NOMO-1 treated with DMSO at 0.1 percent for 48 hours (cell line): Measurements from ENCODE around the gene ELL.
A peak's percentile ranks its signal among the peaks of the same experiment; 100 is the strongest.
"Not testable (repeated sequence)": the region's sequence is repeated elsewhere in the genome, so short reads cannot be mapped to it uniquely, and the experiment has no call there.

Experiments
- DNase-seq: peaks from one replicate; lab custom pipeline; 2025; ENCODE audit not compliant: unreplicated experiment; lab: John Stamatoyannopoulos, UW

The ELL gene

DNA sequence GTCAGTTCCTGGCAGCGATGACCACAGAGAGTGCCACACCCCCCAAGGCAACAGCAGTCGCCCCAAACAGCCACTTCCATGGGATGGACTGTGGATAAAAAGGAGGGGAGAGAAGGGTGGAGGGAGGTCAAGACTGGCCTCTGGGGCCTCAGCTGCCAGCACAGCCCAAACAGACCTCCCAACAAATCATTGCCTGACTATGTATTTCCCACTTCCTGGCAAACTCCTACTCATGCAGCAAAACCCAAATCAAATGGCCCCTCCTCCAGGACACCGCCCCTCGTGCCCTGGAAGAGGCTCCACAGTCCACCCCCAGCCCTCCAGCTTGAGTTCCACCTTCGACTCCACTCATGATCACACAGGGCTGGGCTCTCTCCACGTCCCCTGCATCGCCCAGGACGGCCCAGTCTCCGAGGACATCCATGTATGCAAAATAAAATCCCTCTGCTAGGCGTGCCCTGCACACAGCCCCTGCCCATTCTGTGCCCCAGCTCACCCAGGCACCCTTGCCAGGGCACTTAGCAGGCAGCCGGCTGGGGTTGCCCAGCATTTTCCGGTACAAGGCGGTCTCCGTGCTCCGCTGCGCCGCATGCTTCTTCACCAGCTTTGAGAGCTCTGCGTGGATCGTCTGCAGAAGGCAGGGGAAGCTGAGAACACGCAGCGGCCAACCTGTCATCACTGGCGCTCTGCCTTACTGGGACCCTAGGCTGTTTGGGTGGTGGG lies 10.5 kb upstream of the ELL start:
- DNase-seq = no peak

DNA sequence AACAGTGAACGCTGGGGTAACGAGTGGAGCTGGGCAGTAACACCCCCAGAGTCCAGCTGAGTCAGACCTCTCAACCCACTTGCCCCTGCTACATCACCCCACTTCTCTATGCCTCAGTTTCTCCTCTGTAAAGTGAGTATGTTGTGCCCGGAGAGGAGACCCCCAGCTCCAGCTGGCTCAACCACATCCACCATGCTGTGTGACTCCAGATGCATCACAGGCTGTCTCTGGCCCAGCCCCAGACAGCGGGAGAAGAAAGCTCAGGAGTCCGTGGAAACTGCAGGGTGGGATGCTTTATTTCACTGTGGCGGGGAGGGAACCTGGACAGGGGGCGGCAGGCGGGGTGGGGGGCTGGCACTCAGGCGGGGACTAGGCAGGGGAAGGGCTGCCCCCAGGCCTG lies 9.6 kb upstream of the ELL start:
- DNase-seq = no peak

DNA sequence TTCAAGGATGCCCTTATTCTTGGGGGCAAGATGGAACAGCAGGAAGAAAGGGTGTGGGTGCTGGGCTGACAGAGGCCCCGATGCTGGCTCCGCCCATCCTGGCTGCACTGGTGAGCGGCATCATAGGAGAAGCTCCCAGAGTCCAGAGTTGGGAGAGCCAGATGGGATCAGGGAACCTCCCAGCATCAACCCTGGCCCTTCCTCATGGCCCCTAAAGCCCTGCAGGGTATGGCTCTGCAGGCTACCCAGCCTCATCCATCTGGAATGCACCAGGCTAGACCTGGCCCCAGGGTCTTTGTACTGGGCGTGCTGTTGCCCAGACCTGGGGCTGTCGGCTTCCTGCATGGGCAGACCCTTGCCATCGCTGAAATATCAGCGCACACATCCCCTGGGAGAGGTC lies 7.9 kb upstream of the ELL start:
- no peak for DNase-seq

DNA sequence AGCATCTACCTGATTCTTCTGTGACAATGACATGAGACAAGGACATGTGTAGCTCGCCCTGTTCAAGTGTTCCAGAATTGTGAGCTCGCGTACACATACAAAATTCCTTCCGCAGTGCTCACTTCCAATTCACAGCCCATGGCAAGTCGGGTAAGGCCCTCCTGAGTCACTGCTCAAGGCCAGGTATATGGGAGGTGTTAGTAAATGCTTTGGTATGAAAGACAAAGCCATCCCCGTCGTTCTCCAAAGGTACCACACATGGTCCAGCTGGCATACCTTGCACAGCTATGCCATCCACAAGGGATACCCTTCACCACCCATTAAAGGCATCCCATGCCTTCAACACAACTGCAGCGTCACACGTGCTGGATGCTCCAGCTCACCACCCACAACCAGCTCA lies 4.4 kb upstream of the ELL start:
- DNase-seq = no peak

DNA sequence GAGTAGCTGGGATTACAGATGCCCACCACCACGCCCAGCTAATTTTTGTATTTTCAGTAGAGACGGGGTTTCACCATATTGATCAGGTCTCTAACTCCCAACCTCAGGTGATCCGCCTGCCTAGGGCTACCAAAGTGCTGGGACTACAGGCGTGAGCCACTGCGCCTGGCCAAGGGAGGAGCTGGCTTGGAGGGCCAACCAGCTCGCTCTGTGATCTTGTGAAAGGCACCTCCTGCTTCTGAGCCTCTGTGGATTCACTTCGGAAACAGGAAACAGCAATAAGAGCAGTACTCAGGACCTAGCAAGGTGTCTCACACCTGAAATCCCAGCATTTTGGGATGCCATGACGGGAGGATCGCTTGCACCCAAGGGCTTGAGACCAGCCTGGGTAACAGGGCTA lies 2.0 kb upstream of the ELL start:
- no peak for DNase-seq

DNA sequence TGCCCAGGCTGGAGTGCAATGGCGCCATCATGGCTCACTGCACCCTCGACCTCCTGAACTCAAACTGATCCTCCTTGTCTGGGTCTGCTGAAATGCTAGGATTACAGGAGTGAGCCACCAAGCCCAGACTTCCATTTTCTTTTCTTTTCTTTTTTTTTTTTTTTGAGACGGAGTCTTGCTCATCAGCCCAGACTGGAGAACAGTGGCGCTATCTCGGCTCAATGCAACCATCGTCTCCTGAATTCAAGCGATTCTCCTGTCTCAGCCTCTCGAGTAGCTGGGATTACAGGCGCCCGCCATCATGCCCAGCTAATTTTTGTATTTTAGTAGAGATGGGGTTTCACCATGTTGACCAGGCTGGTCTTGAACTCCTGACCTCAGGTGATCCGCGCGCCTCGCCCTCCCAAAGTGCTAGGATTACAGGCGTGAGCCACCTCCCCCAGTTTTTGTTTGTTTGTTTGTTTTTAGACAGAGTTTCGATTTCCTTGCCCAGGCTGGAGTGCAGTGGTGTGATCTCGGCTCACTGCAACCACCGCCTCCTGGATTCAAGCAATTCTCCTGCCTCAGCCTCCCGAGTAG lies 1.1 kb upstream of the ELL start:
- DNase-seq = not testable (repeated sequence)

DNA sequence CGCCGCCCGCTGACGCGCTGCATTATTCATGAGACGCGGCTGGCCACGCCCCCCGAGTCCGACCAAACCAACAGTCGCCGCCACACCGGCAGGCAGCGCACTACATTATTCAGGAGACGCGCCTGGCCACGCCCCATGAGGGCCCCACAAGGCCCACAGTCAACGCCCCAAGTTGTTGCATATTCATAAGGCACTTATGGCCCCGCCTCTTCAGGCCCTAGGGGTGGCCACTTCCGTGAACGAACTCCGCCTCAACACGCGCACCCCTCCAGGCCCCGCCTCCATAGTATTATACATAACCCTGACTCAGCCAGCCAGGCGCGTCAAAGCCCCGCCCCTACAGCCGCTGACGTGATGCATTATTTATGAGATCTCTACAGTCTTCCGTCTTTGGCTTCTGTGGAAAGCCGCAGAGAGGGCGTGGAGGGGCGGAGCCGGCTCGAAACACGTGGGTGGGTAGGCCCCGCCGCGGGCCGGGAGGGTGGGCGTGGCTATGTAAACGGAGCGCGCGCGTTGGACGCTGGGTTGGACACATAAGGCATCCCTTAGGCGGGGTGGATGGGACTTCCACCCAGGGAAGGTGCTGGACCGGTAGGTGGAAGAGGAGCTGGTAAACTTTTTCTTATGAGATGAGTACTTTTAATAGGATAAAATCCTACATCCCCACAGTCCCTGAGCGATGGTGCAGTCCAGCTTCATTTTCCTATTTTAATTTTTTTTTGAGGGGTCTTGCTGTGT lies 423 bp upstream of the ELL start:
- DNase-seq = peak; percentile 100

DNA sequence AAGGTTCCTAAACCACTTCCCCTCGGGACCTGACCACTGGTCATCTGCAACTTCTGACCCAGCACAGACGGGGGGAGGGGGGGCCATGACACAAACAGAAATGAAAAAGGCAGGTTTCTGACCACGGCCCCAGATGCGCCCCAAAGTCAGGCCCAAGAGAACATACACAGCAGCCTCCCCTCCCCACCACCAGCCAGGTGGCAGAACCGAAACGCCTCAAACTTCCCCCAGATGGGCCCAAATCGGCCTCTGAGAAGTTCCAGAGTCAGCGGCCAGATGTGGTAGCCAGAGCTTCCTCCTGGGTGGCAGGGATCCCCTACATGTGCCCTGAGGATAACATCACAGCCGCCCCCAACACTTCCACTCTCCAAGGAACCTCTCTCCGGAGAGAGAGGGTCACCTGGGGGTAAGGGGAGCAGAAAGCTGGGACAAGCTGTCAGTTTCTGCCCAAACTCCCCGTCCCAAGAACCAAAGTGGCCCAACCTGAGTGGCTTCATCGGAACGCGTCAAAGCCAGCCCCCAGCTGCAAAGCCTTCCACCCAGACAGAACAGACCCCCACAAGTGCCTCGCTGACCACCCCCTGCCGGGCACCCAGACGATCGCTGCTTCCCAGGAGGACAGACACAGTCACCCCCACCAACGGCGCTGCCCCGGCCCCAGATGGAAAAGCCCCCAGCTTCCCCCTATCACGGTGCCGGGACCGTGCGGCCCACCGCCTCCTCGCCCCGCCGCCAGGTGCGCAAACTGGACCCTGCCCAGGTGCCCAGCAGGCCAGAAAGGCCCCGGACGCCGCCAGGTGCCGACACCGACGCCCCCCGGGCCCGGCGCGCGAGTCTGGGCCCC lies 800 bp downstream of the ELL start:
- DNase-seq = no peak

DNA sequence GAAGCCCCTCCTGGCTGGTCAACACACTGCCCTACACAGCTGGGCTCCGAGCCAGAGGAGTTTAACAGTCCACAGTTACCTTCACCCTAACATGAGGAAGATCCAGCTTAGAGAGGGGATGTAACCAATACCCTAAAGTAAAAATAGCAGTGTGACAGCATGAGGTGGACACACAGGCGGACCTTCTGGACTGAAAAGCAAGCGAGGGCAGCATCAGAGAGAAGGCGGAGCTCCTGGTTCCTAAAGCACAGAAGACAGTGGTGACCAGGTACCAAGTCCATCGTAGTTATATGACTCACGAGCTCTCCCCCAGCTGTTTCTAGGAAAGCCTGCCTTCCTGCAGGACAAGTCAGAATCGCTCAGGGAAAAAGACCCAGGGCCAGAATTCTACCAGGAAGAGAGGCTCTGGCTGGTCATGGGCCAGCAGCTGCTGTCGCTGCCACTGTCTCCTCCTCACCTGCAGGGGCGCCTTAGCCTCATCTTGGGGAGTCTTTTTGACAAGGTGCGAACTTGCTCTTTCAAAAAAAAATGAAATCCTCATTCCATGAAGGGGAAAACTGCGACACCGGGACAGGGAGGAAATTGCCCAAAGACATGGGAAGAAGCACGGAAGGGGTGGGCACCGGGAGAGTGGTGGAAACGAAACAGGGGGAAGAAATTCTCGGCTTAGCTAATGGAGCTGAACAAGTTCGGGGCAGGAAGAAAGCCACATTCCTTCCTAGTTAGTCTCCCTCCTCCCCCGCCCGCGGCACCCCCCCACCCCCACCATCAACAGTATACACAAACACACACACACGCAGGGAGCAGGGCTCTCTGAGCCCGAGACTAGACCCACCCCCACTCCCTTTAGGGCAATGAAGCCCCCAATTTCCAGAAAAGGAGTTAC lies 1.7 kb downstream of the ELL start:
- peak; percentile 61 for DNase-seq

DNA sequence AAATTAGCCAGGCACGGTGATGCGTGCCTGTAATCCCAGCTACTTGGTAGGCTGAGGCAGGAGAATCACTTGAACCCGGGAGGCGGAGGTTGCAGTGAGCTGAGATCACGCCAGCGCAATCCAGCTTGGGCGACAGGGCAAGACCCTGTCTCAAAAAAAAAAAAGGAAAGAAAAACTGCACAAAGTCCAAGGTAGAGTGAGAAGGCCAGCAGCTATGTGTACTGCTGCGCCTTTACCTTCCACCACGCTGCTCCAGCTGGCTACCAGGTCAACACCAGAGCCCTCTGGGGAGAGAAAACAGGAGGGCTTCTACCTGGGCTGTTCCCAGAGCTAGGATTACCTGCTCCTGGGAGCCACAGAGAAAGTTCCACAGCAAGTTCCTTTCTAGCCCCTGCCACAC lies 3.2 kb downstream of the ELL start:
- DNase-seq = no peak

DNA sequence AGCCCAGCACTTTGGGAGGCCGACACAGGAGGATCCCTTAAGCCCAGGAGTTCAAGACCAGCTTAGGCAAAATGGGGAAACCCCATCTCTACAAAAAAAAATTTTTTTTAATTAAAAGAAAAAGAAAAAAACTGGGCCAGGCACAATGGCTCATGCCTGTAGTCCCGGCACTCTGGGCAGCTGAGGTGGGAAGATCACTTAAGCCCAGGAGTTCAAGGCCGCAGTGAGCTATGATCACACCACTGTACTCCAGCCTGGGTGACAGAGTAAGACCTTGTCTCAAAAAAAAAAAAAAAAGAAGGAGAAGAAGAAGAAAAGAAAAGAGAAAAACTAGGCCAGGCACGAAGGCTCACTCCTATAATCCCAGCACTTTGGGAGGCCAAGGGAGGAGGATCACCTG lies 4.3 kb downstream of the ELL start:
- DNase-seq = no peak

DNA sequence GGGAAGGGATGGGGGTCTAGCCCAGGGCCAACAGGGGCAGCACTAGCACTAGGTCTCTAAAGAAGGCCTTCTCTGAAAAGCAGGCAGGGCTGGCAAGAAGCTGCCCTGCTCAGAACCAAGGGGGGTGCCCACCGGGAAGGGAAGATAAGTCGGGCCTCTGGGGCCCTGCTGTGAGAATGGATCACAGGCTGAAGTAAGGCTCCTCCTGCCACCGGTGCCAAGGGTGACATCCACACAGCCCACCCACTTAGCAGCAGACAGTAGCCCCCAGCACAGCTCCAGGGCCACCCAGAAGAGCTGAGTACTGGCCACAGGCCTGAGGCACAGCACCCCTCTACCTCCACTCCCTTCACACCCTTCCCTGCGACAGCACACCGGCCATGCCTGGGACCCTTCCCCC lies 5.9 kb downstream of the ELL start:
- DNase-seq = no peak

DNA sequence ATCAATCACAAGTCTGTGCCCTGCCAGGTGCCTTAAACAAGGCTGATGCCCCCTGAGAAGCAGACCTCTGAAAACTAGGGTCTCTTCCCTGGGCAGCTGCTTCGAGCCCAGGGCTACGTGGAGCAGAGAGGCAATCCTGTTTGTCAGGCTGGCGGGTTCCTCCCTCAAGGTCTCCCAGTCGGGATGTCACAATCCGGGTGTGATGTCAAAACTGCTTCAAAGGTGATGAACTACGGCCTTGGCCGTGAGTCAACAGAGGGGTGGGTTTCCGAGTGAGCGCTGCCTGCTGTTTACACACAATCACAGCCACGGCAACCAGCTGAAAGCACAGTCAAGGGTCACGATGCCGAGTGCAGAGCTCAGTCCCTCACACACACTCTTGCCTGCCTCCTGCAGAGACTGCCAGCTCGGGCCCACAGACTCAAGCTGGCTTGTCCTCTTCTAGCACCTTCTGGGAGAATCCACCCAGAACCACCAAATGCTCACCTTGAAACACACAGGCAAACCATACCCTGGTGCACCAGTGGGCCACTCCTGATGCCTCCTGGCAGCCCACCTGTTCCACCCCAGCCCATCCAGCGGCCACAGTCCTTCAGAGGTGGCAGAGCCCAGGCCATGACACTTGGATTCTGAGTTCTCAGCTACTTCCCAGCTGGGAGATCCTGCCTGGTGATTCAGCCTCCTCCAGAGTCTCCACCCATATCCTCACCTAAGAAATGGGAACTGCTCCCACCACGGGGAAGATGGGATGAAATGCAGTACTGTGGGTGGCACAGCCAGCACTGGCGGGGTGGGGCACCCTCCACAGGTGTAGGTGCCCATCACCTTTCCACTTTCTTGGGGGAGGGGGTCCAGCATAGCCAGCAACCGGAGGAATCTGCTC lies 6.8 kb downstream of the ELL start:
- peak; percentile 86 for DNase-seq

DNA sequence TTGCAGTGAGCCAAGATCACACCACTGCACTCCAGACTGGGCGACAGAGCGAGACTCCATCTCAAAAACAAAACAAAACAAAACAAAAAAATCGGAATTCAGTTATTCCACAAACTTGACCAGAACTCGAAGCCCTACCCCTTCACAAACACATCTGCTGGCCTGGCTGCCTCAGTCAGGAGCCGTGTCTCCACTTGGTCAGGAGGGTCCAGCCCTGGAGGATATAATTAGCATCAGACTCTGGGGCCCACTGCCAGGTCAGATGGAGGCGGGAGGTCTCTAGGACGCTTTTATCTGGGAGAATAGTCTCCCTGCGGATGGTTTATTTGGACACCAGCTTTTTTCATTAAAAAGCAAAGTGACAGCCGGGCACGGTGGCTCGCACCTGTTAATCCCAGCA lies 8.0 kb downstream of the ELL start:
- no peak for DNase-seq

DNA sequence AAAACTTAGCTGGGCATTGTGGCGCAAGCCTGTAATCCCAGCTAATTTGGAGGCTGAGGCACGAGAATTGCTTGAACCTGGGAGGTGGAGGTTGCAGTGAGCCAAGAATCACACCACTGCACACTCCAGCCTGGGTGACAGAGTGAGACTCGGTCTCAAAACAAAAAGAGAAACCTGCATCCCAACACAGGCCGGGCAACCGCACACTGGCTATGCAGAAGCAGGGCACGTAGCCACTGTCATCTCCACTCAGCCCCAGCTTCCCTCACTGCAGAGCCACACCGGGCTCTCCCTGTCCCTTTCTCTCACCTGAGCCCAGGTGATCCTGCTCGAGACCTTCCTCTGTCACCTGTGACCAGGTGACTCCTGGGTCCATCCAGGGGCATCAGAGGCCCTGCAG lies 11.7 kb downstream of the ELL start:
- DNase-seq = no peak

DNA sequence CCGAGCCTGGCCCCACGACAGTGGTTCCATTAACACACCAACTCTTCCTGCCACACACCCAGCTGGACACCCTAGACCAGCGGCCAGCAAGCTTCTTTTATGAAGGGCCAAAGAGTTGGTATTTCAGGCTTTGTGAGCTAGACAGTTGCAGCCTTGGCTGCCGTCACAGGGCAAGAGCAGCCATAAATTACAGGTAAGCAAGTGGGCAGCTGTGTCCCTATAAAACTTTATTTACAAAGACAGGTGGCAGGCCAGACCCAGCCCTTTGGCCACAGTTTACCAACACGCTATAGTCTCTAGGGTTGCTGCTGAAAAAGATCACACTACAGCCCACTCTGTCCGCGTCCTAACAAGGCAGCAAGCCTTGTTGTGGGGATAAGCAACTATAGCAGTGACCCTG lies 13.3 kb downstream of the ELL start:
- no peak for DNase-seq

DNA sequence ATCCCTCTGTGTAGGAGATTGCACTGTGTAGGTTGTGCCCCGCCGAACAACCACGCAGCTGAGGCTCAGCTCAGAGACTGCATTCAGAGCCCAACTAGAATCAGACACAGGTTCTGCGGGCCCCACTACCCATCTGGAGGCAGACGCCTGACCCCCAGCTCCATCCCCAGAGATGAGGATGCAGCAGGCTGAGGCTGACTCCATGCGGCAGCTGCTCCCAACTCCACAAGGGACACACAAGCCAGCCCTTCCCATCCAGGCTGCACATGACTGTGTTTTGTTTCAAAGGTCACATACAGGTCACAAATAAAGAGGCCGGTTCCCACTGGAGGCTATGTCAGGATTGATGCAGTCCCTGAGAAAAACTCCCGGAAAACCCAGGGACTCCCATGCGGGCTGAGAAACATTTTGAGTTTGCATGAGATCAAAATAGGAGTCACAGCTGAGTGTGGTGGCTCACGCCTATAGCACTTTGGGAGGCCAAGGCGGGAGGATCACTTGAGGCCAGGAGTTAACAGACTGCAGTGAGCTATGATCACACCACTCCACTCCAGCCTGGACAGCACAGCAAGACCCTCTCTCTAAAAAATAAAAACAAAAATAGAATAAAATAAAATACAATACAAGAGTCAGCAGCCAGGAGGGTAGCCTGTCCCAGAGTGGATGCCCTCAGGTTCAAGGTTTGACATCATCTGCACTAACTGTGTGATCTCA lies 14.0 kb downstream of the ELL start:
- DNase-seq = no peak

DNA sequence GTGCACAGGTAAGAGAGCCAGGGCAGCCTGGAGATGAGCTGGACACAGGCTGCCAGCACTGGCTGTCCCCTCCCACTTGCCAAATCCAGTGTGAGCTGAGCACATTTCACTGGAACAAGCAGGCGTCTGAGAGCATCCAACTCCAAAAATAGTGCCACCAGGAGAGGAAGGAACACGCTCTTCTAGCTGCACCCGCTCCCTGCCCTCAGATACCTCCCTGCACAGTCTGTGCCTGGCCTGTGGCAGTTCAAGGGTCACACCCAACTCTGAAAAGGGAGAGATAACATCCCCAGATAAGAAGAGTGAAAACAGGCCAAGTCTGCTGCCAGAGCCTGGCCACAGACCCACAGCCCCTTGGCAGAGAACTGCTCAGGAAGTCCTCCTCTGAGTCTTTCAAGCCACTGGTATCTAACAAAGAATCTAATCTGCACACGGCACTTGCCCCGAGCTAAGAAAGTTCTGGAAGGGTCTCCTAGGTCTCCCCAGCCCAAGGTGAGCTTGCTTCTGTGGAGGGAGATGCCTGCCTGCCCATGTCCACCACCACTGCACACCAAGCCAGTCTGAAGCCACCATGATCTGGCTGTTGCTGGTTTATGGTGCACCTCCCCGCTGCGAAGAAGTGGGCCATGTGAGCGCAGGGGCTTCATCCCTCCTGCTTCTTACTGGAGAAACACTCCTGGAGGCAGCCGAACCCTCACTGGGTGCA lies 14.7 kb downstream of the ELL start:
- no peak for DNase-seq
